OCI-LY1 (cell line): Measurements from ENCODE around the gene GRIN2A.

Experiments used
- H2AFZ ChIP-seq: fragments of 200-600 bp; sonication (generic), shearing (Covaris generic); 2 replicates; pipeline ENCODE4 v1.6.0; 2014; ENCODE audit warnings: antibody characterized with exemption, mild to moderate bottlenecking, low read length
- H3F3A ChIP-seq: fragments of 200-600 bp; sonication (generic), shearing (Covaris generic); 2 replicates; pipeline ENCODE4 v1.6.0; 2014; ENCODE audit warnings: mild to moderate bottlenecking, antibody characterized with exemption, low read length, moderate library complexity; ENCODE audit not compliant: insufficient read depth
- H3K27ac ChIP-seq: fragments of 200-600 bp; sonication (generic); 2 replicates; pipeline ENCODE4 v1.5.1; 2014; ENCODE audit warnings: low read length, mixed run types, mild to moderate bottlenecking, low read depth; ENCODE audit not compliant: poor library complexity, severe bottlenecking
- H3K27me3 ChIP-seq: fragments of 200-600 bp; sonication (generic); 2 replicates; pipeline ENCODE4 v1.6.0; 2014; ENCODE audit warnings: antibody characterized with exemption, mild to moderate bottlenecking, low read length, moderate library complexity; ENCODE audit not compliant: insufficient read depth
- H3K36me3 ChIP-seq: fragments of 200-600 bp; sonication (generic); 2 replicates; pipeline ENCODE4 v1.6.1; 2014; ENCODE audit warnings: mild to moderate bottlenecking, antibody characterized with exemption, low read length, moderate library complexity, mixed read lengths; ENCODE audit not compliant: insufficient read depth
- H3K4me1 ChIP-seq: fragments of 200-600 bp; sonication (generic); 2 replicates; pipeline ENCODE4 v1.5.1; 2014; ENCODE audit warnings: mild to moderate bottlenecking, low read length, moderate library complexity; ENCODE audit not compliant: insufficient read depth, severe bottlenecking
- H3K4me2 ChIP-seq: fragments of 200-600 bp; sonication (generic), shearing (Covaris generic); 2 replicates; pipeline ENCODE4 v1.6.1; 2014; ENCODE audit warnings: low read length
- H3K4me3 ChIP-seq: fragments of 200-600 bp; sonication (generic); 2 replicates; pipeline ENCODE4 v1.5.1; 2014; ENCODE audit warnings: low read length, low read depth, mild to moderate bottlenecking, mixed read lengths; ENCODE audit not compliant: poor library complexity, severe bottlenecking
- H3K79me2 ChIP-seq: fragments of 200-600 bp; shearing (Covaris generic); 2 replicates; pipeline ENCODE4 v1.6.1; 2016; ENCODE audit warnings: mixed run types, low read length, mixed read lengths; ENCODE audit not compliant: insufficient read depth
- H3K9ac ChIP-seq: fragments of 200-600 bp; sonication (generic), shearing (Covaris generic); 2 replicates; pipeline ENCODE4 v1.6.1; 2014; ENCODE audit warnings: mild to moderate bottlenecking, low read length, mixed read lengths
- H3K9me2 ChIP-seq: fragments of 200-600 bp; sonication (generic), shearing (Covaris generic); 2 replicates; pipeline ENCODE4 v1.6.1; 2014; ENCODE audit warnings: low read depth, mild to moderate bottlenecking, low read length, mixed read lengths
- H3K9me3 ChIP-seq: fragments of 200-600 bp; shearing (Covaris generic); 2 replicates; pipeline ENCODE4 v1.6.1; 2014; ENCODE audit warnings: low read length, mixed read lengths
- H4K20me1 ChIP-seq: fragments of 200-600 bp; sonication (generic), shearing (Covaris generic); 2 replicates; pipeline ENCODE4 v1.6.0; 2016; ENCODE audit warnings: mild to moderate bottlenecking, low read length; ENCODE audit not compliant: insufficient read depth
- EZH2 ChIP-seq: fragments of 200-600 bp; sonication (generic), shearing (Covaris generic); IDR thresholded peaks from 2 replicates; pipeline ENCODE4 v1.8.0; 2017; ENCODE audit warnings: borderline replicate concordance, mixed run types, mild to moderate bottlenecking, antibody characterized with exemption, low read length, moderate library complexity, mixed read lengths
- TF ChIP-seq, protein P1 (sequence below): fragments of 200-600 bp; sonication (generic), shearing (Covaris generic); IDR thresholded peaks from 2 replicates; pipeline ENCODE4 v1.5.1; 2017; ENCODE audit warnings: mild to moderate bottlenecking, antibody characterized with exemption, low read length, moderate library complexity, mixed read lengths

GRIN2A gene

DNA sequence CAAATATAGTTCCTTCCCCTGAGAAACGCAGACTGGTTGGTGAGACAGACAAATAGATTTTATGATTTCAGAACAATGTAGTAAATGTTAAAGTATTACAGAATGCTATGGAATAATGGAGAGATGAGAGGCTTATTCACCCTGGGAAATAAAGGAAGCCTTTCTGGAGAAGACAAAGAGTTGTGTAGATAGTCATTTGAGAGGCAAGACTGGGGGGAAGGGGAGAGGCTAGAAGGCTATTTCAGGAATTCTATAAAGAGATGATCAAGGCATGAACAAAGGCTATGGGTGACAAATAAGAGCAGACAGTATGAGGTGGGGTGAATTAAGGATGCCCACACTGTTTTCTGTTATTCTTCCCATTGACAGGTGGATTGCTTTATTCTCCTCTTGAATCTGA lies 211.4 kb downstream of the GRIN2A start:
- H3K4me3 ChIP-seq, result no peak overlapping the region
- H3K9ac ChIP-seq, result no peak overlapping the region
- H3K9me3 ChIP-seq, result no peaks in the 10 kb centered on the region
- H3K4me2 ChIP-seq, result no peak overlapping the region
- TF ChIP-seq, protein P1, sequence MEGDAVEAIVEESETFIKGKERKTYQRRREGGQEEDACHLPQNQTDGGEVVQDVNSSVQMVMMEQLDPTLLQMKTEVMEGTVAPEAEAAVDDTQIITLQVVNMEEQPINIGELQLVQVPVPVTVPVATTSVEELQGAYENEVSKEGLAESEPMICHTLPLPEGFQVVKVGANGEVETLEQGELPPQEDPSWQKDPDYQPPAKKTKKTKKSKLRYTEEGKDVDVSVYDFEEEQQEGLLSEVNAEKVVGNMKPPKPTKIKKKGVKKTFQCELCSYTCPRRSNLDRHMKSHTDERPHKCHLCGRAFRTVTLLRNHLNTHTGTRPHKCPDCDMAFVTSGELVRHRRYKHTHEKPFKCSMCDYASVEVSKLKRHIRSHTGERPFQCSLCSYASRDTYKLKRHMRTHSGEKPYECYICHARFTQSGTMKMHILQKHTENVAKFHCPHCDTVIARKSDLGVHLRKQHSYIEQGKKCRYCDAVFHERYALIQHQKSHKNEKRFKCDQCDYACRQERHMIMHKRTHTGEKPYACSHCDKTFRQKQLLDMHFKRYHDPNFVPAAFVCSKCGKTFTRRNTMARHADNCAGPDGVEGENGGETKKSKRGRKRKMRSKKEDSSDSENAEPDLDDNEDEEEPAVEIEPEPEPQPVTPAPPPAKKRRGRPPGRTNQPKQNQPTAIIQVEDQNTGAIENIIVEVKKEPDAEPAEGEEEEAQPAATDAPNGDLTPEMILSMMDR, result no peak
- H3K79me2 ChIP-seq, result no peaks in the 10 kb centered on the region
- H3K36me3 ChIP-seq, result no peaks in the 10 kb centered on the region
- no peaks in the 10 kb centered on the region for H3K4me1 ChIP-seq
- H4K20me1 ChIP-seq, result no peaks in the 10 kb centered on the region
- no peaks in the 10 kb centered on the region for H3K27me3 ChIP-seq
- H3K9me2 ChIP-seq, result no peaks in the 10 kb centered on the region
- H2AFZ ChIP-seq, result no peak overlapping the region
- H3K27ac ChIP-seq, result no peak overlapping the region
- no peaks in the 10 kb centered on the region for H3F3A ChIP-seq

DNA sequence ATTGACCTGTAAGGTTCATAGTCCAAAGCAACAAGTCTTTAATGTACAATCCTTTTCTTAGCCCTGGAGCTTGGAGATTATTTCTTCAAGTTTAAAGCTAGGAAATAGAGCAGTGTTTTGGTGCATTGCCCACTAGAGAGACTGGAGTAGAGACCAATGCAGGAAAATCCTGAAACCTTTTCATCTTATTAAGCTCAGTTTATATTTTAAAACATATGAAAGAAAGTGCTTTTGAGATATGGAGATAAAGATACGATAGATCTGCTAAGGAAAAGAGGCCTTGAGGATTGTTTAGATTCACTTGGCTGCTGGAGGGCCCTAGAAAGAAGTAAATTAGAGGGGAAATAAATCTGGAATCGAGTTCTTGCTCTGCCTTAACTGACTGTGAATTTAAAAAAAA lies 212.0 kb downstream of the GRIN2A start:
- H3K9me3 ChIP-seq, result no peaks in the 10 kb centered on the region
- H3K4me2 ChIP-seq, result no peak overlapping the region

DNA sequence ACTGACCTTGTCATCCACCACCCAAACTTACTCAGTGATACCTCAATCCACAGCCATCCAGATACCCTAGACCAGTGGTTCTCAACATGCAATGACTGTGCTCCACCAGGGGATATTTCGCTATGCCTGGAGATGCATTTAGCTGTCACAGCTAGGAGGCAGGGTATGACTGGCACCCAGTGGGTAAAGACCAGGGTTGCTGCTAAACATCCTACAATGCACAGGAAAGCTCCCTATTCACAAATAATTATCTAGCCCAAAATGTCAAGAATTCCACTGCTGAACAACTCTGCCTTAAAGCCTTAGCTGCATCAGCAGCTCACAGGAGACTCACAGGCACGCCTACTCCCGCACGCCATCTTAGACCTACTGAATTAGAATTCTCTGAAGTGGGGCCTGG lies 212.6 kb downstream of the GRIN2A start:
- no peaks in the 10 kb centered on the region for H3K4me1 ChIP-seq
- H3K9me2 ChIP-seq, result no peaks in the 10 kb centered on the region
- H3K36me3 ChIP-seq, result no peaks in the 10 kb centered on the region

More for the DNA sequence above, 212.0 kb downstream of the GRIN2A start:
- Histone ChIP-seq H2AFZ (no peak overlapping the region), H3F3A (no peaks in the 10 kb centered on the region), H3K79me2 (no peaks in the 10 kb centered on the region), H3K36me3 (no peaks in the 10 kb centered on the region), H3K4me3 (no peak overlapping the region), H3K9ac (no peak overlapping the region), H3K9me2 (no peaks in the 10 kb centered on the region), H3K27me3 (no peaks in the 10 kb centered on the region), H4K20me1 (no peaks in the 10 kb centered on the region), H3K27ac (no peak overlapping the region), H3K4me1 (no peaks in the 10 kb centered on the region)
- no peak for TF ChIP-seq EZH2
- TF ChIP-seq, protein P1, result no peak

More for the DNA sequence above, 212.6 kb downstream of the GRIN2A start:
- H3K9me3 ChIP-seq, result no peaks in the 10 kb centered on the region
- H3K27ac ChIP-seq, result no peak overlapping the region
- no peaks in the 10 kb centered on the region for H3K27me3 ChIP-seq
- no peak overlapping the region for H2AFZ ChIP-seq
- no peaks in the 10 kb centered on the region for H4K20me1 ChIP-seq
- TF ChIP-seq, protein P1, result no peak
- TF ChIP-seq EZH2, result no peak
- H3F3A ChIP-seq, result no peaks in the 10 kb centered on the region
- no peak overlapping the region for H3K4me3 ChIP-seq
- H3K79me2 ChIP-seq, result no peaks in the 10 kb centered on the region
- no peak overlapping the region for H3K9ac ChIP-seq
- H3K4me2 ChIP-seq, result no peak overlapping the region
